Esophagus muscularis mucosa (tissue), 4 donors: ENCODE measurements around the gene HEATR1.

Experiments
- CTCF ChIP-seq, 3 experiments: fragments of 200-600 bp in 2 of 3; fragments of 450-650 bp in 1 of 3; sonication (generic) in 2 of 3; IDR thresholded peaks; one replicate each; pipeline ENCODE4 v1.5.1; 2017 to 2019; ENCODE audit warnings: antibody characterized with exemption in 3 of 3, mild to moderate bottlenecking in 2 of 3, moderate library complexity in 1 of 3
- EP300 ChIP-seq: sonication (generic); formaldehyde crosslinking; IDR thresholded peaks from one replicate; pipeline ENCODE4 v1.6.1; 2017; ENCODE audit warnings: antibody characterized with exemption
- POLR2A ChIP-seq: fragments of 450-650 bp; IDR thresholded peaks from one replicate; pipeline ENCODE4 v1.6.1; 2017; ENCODE audit warnings: antibody characterized with exemption, moderate library complexity, mild to moderate bottlenecking, low read depth
- POLR2AphosphoS5 ChIP-seq, 2 donors: sonication (generic); formaldehyde crosslinking; IDR thresholded peaks; one replicate each; pipeline ENCODE4 v1.6.1; 2017; ENCODE audit warnings: antibody characterized with exemption in 2 of 2

GRCh38 chr1:236535190-236535589 is 69.1 kb downstream of the HEATR1 start:
- TF ChIP-seq CTCF (IDR thresholded peaks at IDR 0.05) (no peak), POLR2AphosphoS5 (IDR thresholded peaks at IDR 0.05) (no peak), POLR2A (no peak), EP300 (no peak)
